WTC11 (cell line): ENCODE data around the gene DNASE1L2. TPM values are rescaled to one million over a fixed set of nuclear protein-coding genes. Genes with fewer than 3 reads are reported as not detected.

Experiments used
- ATAC-seq: fragments of 200-7000 bp; cut with Tn5 transposase; 2 replicates; pipeline ENCODE4 v1.10.0; 2021; ENCODE audit warnings: mild to moderate bottlenecking, moderate library complexity
- CTCF ChIA-PET: fragments of 300-600 bp; sonication (Branson Sonifier 250); formaldehyde crosslinking; loops from one replicate; lab custom pipeline; 2021; ENCODE audit warnings: antibody characterized with exemption; lab: Charles Lee
- POLR2A ChIA-PET: fragments of 350-600 bp; sonication (Branson Sonifier 250); formaldehyde crosslinking; loops from one replicate; lab custom pipeline; 2021; ENCODE audit warnings: antibody characterized with exemption; lab: Charles Lee
- DNase-seq: peaks from one replicate; pipeline ENCODE4 v3.0.0; 2021; ENCODE audit warnings: low spot score
- H3K27ac Mint-ChIP-seq: 2 replicates; pipeline ENCODE4 v1.8.0; 2021; ENCODE audit warnings: mixed read lengths
- H3K27me3 Mint-ChIP-seq: 2 replicates; pipeline ENCODE4 v1.8.0; 2021; ENCODE audit warnings: low read depth, mild to moderate bottlenecking, moderate library complexity, mixed read lengths
- H3K36me3 Mint-ChIP-seq: 2 replicates; pipeline ENCODE4 v1.8.0; 2021; ENCODE audit warnings: mixed read lengths
- H3K4me1 Mint-ChIP-seq: 2 replicates; pipeline ENCODE4 v1.8.0; 2022; ENCODE audit warnings: mixed read lengths
- H3K4me3 Mint-ChIP-seq: 2 replicates; pipeline ENCODE4 v1.8.0; 2021; ENCODE audit warnings: mild to moderate bottlenecking, moderate library complexity, mixed read lengths
- H3K9me3 Mint-ChIP-seq: 2 replicates; pipeline ENCODE4 v1.8.0; 2021; ENCODE audit warnings: mixed read lengths
- AR ChIP-seq: fragments of 250-450 bp; sonication (Bioruptor Pico); IDR thresholded peaks from 2 replicates; pipeline ENCODE4 v1.9.0; 2021; ENCODE audit warnings: mild to moderate bottlenecking
- ATF3 ChIP-seq: sonication (generic); formaldehyde crosslinking; conservative IDR thresholded peaks from 2 replicates; pipeline ENCODE4 v1.8.1; 2022; ENCODE audit warnings: mild to moderate bottlenecking, missing genetic modification reagents
- CDX4 ChIP-seq: fragments of 250-450 bp; sonication (Bioruptor Pico); IDR thresholded peaks from 2 replicates; pipeline ENCODE4 v1.9.0; 2021; ENCODE audit warnings: moderate library complexity, mild to moderate bottlenecking, inconsistent platforms, borderline replicate concordance
- CREB1 ChIP-seq: sonication (generic); formaldehyde crosslinking; IDR thresholded peaks from 2 replicates; pipeline ENCODE4 v1.8.0; 2023; ENCODE audit warnings: mild to moderate bottlenecking, missing genetic modification reagents
- E2F1 ChIP-seq: sonication (generic); formaldehyde crosslinking; IDR thresholded peaks from 2 replicates; pipeline ENCODE4 v1.8.0; 2022; ENCODE audit warnings: mild to moderate bottlenecking, missing genetic modification reagents
- FOXP1 ChIP-seq: sonication (generic); formaldehyde crosslinking; IDR thresholded peaks from 2 replicates; pipeline ENCODE4 v1.8.0; 2022; ENCODE audit warnings: missing genetic modification reagents, mild to moderate bottlenecking, moderate library complexity, borderline replicate concordance
- GABPB1 ChIP-seq: sonication (generic); formaldehyde crosslinking; IDR thresholded peaks from 2 replicates; pipeline ENCODE4 v1.8.1; 2023; ENCODE audit warnings: mild to moderate bottlenecking, missing genetic modification reagents
- GRHL2 ChIP-seq: fragments of 250-450 bp; sonication (Bioruptor Pico); IDR thresholded peaks from 2 replicates; pipeline ENCODE4 v1.8.0; 2022; ENCODE audit warnings: mild to moderate bottlenecking, moderate library complexity; ENCODE audit not compliant: insufficient replicate concordance, severe bottlenecking
- JAZF1 ChIP-seq: fragments of 250-450 bp; sonication (Bioruptor Pico); IDR thresholded peaks from 2 replicates; pipeline ENCODE4 v1.9.0; 2021; ENCODE audit warnings: moderate library complexity, mild to moderate bottlenecking, inconsistent platforms
- JUN ChIP-seq: sonication (generic); formaldehyde crosslinking; IDR thresholded peaks from 2 replicates; pipeline ENCODE4 v1.8.0; 2023; ENCODE audit warnings: mild to moderate bottlenecking, missing genetic modification reagents
- SP1 ChIP-seq: sonication (generic); formaldehyde crosslinking; conservative IDR thresholded peaks from 2 replicates; pipeline ENCODE4 v1.8.1; 2022; ENCODE audit warnings: missing genetic modification reagents
- ZBTB21 ChIP-seq: sonication (generic); formaldehyde crosslinking; IDR thresholded peaks from 2 replicates; pipeline ENCODE4 v1.8.1; 2023; ENCODE audit warnings: mild to moderate bottlenecking, missing genetic modification reagents, borderline replicate concordance
- ZNF138 ChIP-seq: sonication (generic); formaldehyde crosslinking; conservative IDR thresholded peaks from 2 replicates; pipeline ENCODE4 v1.8.1; 2022; ENCODE audit warnings: mild to moderate bottlenecking, moderate library complexity, missing genetic modification reagents
- ZNF317 ChIP-seq: sonication (generic); formaldehyde crosslinking; IDR thresholded peaks from 2 replicates; pipeline ENCODE4 v1.8.1; 2023; ENCODE audit warnings: low read depth, mild to moderate bottlenecking, moderate library complexity, missing genetic modification reagents, borderline replicate concordance
- ZNF423 ChIP-seq: fragments of 250-450 bp; sonication (Bioruptor Pico); IDR thresholded peaks from 2 replicates; pipeline ENCODE4 v2.1.2; 2022; ENCODE audit warnings: mild to moderate bottlenecking, moderate library complexity
- total RNA-seq: library from RNA; stranded (reverse); gene quantifications from 3 replicates; pipeline ENCODE4 v1.2.3, GENCODE V29; 2021

The DNASE1L2 gene
- total RNA-seq, 1 experiment from 2014 or later: 0.66 TPM

- Mint-ChIP-seq H3K27ac (no peak overlapping the region), H3K4me1 (no peaks in the 10 kb centered on the region), H3K27me3 (no peaks in the 10 kb centered on the region), H3K36me3 (no peaks in the 10 kb centered on the region), H3K4me3 (no peak overlapping the region), H3K9me3 (no peaks in the 10 kb centered on the region)
- POLR2A ChIA-PET: no interaction called here
- no peak for DNase-seq
- CTCF ChIA-PET: interaction anchor here (1.4 kb wide), 1 partner anchor 219 kb away, joined by 3 read pairs; no protein-coding TSS in a partner anchor
- TF ChIP-seq AR (CRISPR knock-in tag) (no peak), CDX4 (no peak), ZNF423 (CRISPR knock-in tag) (no peak), JUN (no peak), ATF3 (CRISPR knock-in tag) (no peak), CREB1 (CRISPR knock-in tag) (no peak), GABPB1 (CRISPR knock-in tag) (no peak)
- ATAC-seq: no peak
Observed at GRCh38 chr16:2282262-2282661, 46.0 kb downstream of the DNASE1L2 start.

- TF ChIP-seq SP1 (CRISPR knock-in tag): no peak
- TF ChIP-seq GRHL2: no peak
- TF ChIP-seq FOXP1 (CRISPR knock-in tag): no peak
- Mint-ChIP-seq H3K27ac (no peak overlapping the region), H3K4me3 (no peak overlapping the region), H3K9me3 (no peaks in the 10 kb centered on the region), H3K4me1 (no peaks in the 10 kb centered on the region), H3K27me3 (no peaks in the 10 kb centered on the region), H3K36me3 (no peaks in the 10 kb centered on the region)
- ATAC-seq (no peak), DNase-seq (no peak)
- POLR2A ChIA-PET: no interaction called here
- CTCF ChIA-PET: interaction anchor here (1.4 kb wide), 1 partner anchor 219 kb away, joined by 3 read pairs; no protein-coding TSS in a partner anchor
Observed at GRCh38 chr16:2282866-2283555, 46.8 kb downstream of the DNASE1L2 start.

- ATAC-seq (no peak), DNase-seq (no peak)
- Mint-ChIP-seq H3K9me3 (no peaks in the 10 kb centered on the region), H3K27ac (0 out of 2 replicates have a peak overlapping the region, but pooled peaks have one; percentile 24), H3K4me3 (no peak overlapping the region), H3K4me1 (no peaks in the 10 kb centered on the region), H3K27me3 (no peaks in the 10 kb centered on the region), H3K36me3 (no peaks in the 10 kb centered on the region)
- TF ChIP-seq ZBTB21 (no peak), E2F1 (CRISPR knock-in tag) (no peak), ZNF317 (no peak), JAZF1 (CRISPR knock-in tag) (no peak), CREB1 (CRISPR knock-in tag) (no peak), FOXP1 (CRISPR knock-in tag) (no peak), ZNF138 (no peak)
- ChIA-PET POLR2A (no interaction called here), CTCF (interaction anchor here (1.2 to 2.6 kb wide), 3 partner anchors 13 to 218 kb away, joined by 3 to 10 read pairs (median 4); no protein-coding TSS in a partner anchor)
Observed at GRCh38 chr16:2284001-2284770, 47.9 kb downstream of the DNASE1L2 start.
